Measurements from ENCODE around the gene OR56A3. TPM values are rescaled to one million over a fixed set of nuclear protein-coding genes. Genes with fewer than 3 reads are reported as not detected.
"Not testable (repeated sequence)": the region's sequence is repeated elsewhere in the genome, so short reads cannot be mapped to it uniquely, and the experiment has no call there.

OR56A3 gene
- not detected for total RNA-seq

- no peak for DNase-seq (ENCODE audit: low spot score)
These were observed at the start of gene OR56A3 for GRCh38 chr11:5941951-5942350. Gene OR56A3, plus strand, starts transcription at chr11:5942251. Its CDS starts 5,096 bp downstream, at chr11:5947347.

GRCh38 chr11:5892908-5893307 lies 49.1 kb upstream of the OR56A3 start, which contains the start of gene OR52E5:
Gene OR52E5, plus strand, starts transcription at chr11:5893208. Its CDS starts 7,569 bp downstream, at chr11:5900777.
- DNase-seq (ENCODE audit: low spot score) = no peak

GRCh38 chr11:5899534-5899933 lies 42.5 kb upstream of the OR56A3 start:
- DNase-seq (ENCODE audit: low spot score) = no peak

- no peak for DNase-seq (ENCODE audit: low spot score)
These were observed 31.5 kb upstream of the OR56A3 start for GRCh38 chr11:5910540-5910939.

- DNase-seq (ENCODE audit: low spot score) = no peak
These were observed 19.2 kb upstream of the OR56A3 start for GRCh38 chr11:5922749-5923426.

- no peak for DNase-seq (ENCODE audit: low spot score)
These were observed 18.6 kb upstream of the OR56A3 start for GRCh38 chr11:5923427-5923776.

GRCh38 chr11:5923794-5924193 lies 18.3 kb upstream of the OR56A3 start:
- DNase-seq (ENCODE audit: low spot score) = no peak

GRCh38 chr11:5928271-5928670 lies 13.8 kb upstream of the OR56A3 start:
- DNase-seq (ENCODE audit: low spot score) = no peak

GRCh38 chr11:5928811-5929210 lies 13.2 kb upstream of the OR56A3 start:
- DNase-seq (ENCODE audit: low spot score) = no peak

GRCh38 chr11:5929571-5930368 lies 12.3 kb upstream of the OR56A3 start:
- no peak for DNase-seq (ENCODE audit: low spot score)

- DNase-seq (ENCODE audit: low spot score) = no peak
These were observed 11.4 kb upstream of the OR56A3 start for GRCh38 chr11:5930614-5931013.

GRCh38 chr11:5931061-5931460 lies 11.0 kb upstream of the OR56A3 start:
- no peak for DNase-seq (ENCODE audit: low spot score)

GRCh38 chr11:5932671-5933070 lies 9.4 kb upstream of the OR56A3 start:
- DNase-seq (ENCODE audit: low spot score) = no peak

- no peak for DNase-seq (ENCODE audit: low spot score)
These were observed 8.9 kb upstream of the OR56A3 start for GRCh38 chr11:5933116-5933515.

- DNase-seq (ENCODE audit: low spot score) = no peak
These were observed 4.0 kb upstream of the OR56A3 start for GRCh38 chr11:5937868-5938602.

- no peak for DNase-seq (ENCODE audit: low spot score)
These were observed 3.5 kb upstream of the OR56A3 start for GRCh38 chr11:5938603-5938965.

GRCh38 chr11:5940748-5941147 lies 1.3 kb upstream of the OR56A3 start:
- no peak for DNase-seq (ENCODE audit: low spot score)

GRCh38 chr11:5955586-5955985 lies 13.5 kb downstream of the OR56A3 start:
- no peak for DNase-seq (ENCODE audit: low spot score)

GRCh38 chr11:5960704-5961320 lies 18.8 kb downstream of the OR56A3 start:
- DNase-seq (ENCODE audit: low spot score) = not testable (repeated sequence)

- no peak for DNase-seq (ENCODE audit: low spot score)
These were observed 24.9 kb downstream of the OR56A3 start for GRCh38 chr11:5966958-5967357.

- no peak for DNase-seq (ENCODE audit: low spot score)
These were observed 25.7 kb downstream of the OR56A3 start for GRCh38 chr11:5967708-5968107.

GRCh38 chr11:5968394-5968793 lies 26.3 kb downstream of the OR56A3 start, which contains the start of gene OR56A5:
Gene OR56A5, minus strand, starts transcription at chr11:5968494. Its CDS starts 0 bp downstream, at chr11:5968494.
- DNase-seq (ENCODE audit: low spot score) = no peak
